ENCODE results near the gene RAB4A.

Gene RAB4A

GRCh38 chr1:229334269-229334668, 63.4 kb downstream of the RAB4A start:
- TF ChIP-seq CTCF (IDR thresholded peaks at IDR 0.05; ENCODE audit: control extremely low read depth, extremely low read depth, low read depth, missing control alignments) = no peak
- CTCF ChIA-PET = interaction anchor here (1.3 to 1.4 kb wide), 2 partner anchors 11 to 141 kb away, joined by 3 to 4 read pairs; no protein-coding TSS in a partner anchor
- POLR2A ChIA-PET = no interaction called here
- DNase-seq (ENCODE audit: extremely low spot score) = no peak

DNA sequence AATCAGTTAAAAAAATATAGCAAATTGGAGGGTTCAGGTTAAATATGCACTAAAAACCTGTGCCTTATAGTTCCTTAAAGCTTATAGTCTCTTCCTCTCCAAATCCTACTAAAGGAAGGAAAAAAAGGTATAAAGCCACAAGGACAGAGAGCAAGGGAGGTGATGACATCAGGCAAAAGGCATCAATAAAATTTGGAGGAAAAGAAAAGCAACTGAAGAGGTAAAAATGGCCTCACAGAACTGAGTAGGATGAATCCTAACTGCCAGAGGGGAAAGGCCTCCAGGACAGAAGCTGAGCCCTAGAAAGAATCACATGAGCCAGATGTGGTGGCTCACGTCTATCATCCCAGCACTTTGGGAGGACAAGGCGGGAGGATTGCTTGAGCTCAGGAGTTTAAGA, 63.8 kb downstream of the RAB4A start:
- CTCF ChIA-PET = interaction anchor here (1.3 to 1.4 kb wide), 2 partner anchors 11 to 141 kb away, joined by 3 to 4 read pairs; no protein-coding TSS in a partner anchor
- TF ChIP-seq CTCF (IDR thresholded peaks at IDR 0.05; ENCODE audit: control extremely low read depth, extremely low read depth, low read depth, missing control alignments) = no peak
- POLR2A ChIA-PET = no interaction called here
- no peak for DNase-seq (ENCODE audit: extremely low spot score)

- ChIA-PET CTCF (interaction anchor here (1.4 to 2.3 kb wide), 2 partner anchors 11 to 146 kb away, joined by 3 to 8 read pairs; no protein-coding TSS in a partner anchor), POLR2A (no interaction called here)
- no peak for DNase-seq (ENCODE audit: extremely low spot score)
- TF ChIP-seq CTCF (IDR thresholded peaks at IDR 0.05; ENCODE audit: control extremely low read depth, extremely low read depth, low read depth, missing control alignments) = no peak
These were observed 65.4 kb downstream of the RAB4A start for GRCh38 chr1:229336345-229336744.

- ChIA-PET CTCF (interaction anchor here (0.9 to 1.0 kb wide), 2 partner anchors 81 to 142 kb away, joined by 3 read pairs; no protein-coding TSS in a partner anchor), POLR2A (no interaction called here)
- no peak for DNase-seq (ENCODE audit: extremely low spot score)
- TF ChIP-seq CTCF (IDR thresholded peaks at IDR 0.05; ENCODE audit: control extremely low read depth, extremely low read depth, low read depth, missing control alignments) = no peak
These were observed 68.2 kb downstream of the RAB4A start for GRCh38 chr1:229339086-229339485.

DNA sequence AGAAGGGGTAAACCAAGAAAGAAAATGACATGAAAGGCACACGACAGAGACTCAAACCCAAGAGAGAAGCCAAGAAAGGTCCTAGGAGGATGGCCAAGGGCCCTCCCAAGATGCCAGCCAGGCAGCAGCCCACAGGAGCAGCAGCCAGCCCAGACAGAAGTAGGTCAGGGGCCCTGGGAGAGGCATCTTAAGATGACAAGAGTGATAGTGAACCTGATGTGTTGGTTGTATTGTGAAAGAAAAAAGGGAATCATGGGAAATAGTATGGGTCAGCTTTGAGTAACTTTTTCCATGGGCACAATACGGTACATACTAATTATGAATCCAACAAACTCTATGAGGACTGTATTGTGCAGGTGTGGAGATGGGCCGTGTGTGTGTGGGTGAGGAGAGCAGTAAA, 68.6 kb downstream of the RAB4A start:
- no peak for TF ChIP-seq CTCF (IDR thresholded peaks at IDR 0.05; ENCODE audit: control extremely low read depth, extremely low read depth, low read depth, missing control alignments)
- no peak for DNase-seq (ENCODE audit: extremely low spot score)
- CTCF ChIA-PET = interaction anchor here (1.0 kb wide), 1 partner anchor 81 kb away, joined by 3 read pairs; no protein-coding TSS in a partner anchor
- POLR2A ChIA-PET = no interaction called here

DNA sequence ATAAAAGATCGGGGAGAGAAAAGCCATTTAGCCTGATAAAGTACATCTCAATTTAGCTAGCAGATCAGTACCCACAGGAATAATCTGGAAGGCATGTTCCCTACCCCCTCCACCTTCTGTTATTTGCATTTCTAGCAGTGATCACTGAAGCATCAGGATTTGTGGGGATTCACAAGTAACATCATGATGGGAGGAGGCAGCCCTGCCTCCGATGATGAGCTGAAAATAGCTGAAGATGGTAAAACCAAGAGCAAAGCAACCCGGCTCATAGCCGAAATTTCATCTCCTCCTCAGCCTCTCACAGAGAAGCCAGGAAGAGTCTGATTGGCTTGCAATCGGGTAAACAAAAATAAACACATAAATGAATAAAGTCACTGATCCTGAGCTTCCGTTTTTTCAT, 69.6 kb downstream of the RAB4A start:
- TF ChIP-seq CTCF (IDR thresholded peaks at IDR 0.05; ENCODE audit: control extremely low read depth, extremely low read depth, low read depth, missing control alignments) = no peak
- ChIA-PET POLR2A (no interaction called here), CTCF (interaction anchor here (0.7 kb wide), 1 partner anchor 141 kb away, joined by 3 read pairs; no protein-coding TSS in a partner anchor)
- DNase-seq (ENCODE audit: extremely low spot score) = no peak

All from GM10248 (cell line).